Measurements from ENCODE around the gene ZMIZ1.

DNA sequence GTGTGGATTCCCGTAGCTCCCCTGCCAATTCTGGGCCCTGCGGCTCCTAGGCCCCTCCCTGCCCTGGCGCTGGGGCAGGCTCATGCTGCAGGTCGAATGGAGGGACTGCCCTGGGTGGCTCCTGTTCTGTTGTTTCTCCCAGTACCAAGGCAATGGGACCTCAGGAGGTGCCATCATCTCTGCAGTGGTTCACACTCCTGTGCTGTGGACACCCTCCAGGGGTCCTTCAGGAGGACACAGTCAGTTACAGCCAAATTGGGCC lies 138.3 kb downstream of the ZMIZ1 start:
- TF ChIP-seq, protein P1, sequence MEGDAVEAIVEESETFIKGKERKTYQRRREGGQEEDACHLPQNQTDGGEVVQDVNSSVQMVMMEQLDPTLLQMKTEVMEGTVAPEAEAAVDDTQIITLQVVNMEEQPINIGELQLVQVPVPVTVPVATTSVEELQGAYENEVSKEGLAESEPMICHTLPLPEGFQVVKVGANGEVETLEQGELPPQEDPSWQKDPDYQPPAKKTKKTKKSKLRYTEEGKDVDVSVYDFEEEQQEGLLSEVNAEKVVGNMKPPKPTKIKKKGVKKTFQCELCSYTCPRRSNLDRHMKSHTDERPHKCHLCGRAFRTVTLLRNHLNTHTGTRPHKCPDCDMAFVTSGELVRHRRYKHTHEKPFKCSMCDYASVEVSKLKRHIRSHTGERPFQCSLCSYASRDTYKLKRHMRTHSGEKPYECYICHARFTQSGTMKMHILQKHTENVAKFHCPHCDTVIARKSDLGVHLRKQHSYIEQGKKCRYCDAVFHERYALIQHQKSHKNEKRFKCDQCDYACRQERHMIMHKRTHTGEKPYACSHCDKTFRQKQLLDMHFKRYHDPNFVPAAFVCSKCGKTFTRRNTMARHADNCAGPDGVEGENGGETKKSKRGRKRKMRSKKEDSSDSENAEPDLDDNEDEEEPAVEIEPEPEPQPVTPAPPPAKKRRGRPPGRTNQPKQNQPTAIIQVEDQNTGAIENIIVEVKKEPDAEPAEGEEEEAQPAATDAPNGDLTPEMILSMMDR (conservative IDR thresholded peaks at IDR 0.05): no peak
- TF ChIP-seq ZFX (IDR thresholded peaks at IDR 0.05): no peak
